ENCODE data around the gene ZNF181.

GRCh38 chr19:34688592-34688991 is 45.5 kb upstream of the ZNF181 start:
- TF ChIP-seq ELF4 (CRISPR knock-in tag; IDR thresholded peaks at IDR 0.05; ENCODE audit: low read depth) = no peak
- TF ChIP-seq, protein P1, sequence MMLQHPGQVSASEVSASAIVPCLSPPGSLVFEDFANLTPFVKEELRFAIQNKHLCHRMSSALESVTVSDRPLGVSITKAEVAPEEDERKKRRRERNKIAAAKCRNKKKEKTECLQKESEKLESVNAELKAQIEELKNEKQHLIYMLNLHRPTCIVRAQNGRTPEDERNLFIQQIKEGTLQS (CRISPR knock-in tag; conservative IDR thresholded peaks at IDR 0.05) = no peak
- TF ChIP-seq CREB1 (CRISPR knock-in tag; IDR thresholded peaks at IDR 0.05) = no peak
- TF ChIP-seq, protein P2, sequence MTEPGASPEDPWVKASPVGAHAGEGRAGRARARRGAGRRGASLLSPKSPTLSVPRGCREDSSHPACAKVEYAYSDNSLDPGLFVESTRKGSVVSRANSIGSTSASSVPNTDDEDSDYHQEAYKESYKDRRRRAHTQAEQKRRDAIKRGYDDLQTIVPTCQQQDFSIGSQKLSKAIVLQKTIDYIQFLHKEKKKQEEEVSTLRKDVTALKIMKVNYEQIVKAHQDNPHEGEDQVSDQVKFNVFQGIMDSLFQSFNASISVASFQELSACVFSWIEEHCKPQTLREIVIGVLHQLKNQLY (CRISPR knock-in tag; IDR thresholded peaks at IDR 0.05) = no peak
- TF ChIP-seq ZBTB43 (CRISPR knock-in tag; IDR thresholded peaks at IDR 0.05) = no peak
- no peak for TF ChIP-seq FOXP4 (CRISPR knock-in tag; IDR thresholded peaks at IDR 0.05)
- TF ChIP-seq, protein P3, sequence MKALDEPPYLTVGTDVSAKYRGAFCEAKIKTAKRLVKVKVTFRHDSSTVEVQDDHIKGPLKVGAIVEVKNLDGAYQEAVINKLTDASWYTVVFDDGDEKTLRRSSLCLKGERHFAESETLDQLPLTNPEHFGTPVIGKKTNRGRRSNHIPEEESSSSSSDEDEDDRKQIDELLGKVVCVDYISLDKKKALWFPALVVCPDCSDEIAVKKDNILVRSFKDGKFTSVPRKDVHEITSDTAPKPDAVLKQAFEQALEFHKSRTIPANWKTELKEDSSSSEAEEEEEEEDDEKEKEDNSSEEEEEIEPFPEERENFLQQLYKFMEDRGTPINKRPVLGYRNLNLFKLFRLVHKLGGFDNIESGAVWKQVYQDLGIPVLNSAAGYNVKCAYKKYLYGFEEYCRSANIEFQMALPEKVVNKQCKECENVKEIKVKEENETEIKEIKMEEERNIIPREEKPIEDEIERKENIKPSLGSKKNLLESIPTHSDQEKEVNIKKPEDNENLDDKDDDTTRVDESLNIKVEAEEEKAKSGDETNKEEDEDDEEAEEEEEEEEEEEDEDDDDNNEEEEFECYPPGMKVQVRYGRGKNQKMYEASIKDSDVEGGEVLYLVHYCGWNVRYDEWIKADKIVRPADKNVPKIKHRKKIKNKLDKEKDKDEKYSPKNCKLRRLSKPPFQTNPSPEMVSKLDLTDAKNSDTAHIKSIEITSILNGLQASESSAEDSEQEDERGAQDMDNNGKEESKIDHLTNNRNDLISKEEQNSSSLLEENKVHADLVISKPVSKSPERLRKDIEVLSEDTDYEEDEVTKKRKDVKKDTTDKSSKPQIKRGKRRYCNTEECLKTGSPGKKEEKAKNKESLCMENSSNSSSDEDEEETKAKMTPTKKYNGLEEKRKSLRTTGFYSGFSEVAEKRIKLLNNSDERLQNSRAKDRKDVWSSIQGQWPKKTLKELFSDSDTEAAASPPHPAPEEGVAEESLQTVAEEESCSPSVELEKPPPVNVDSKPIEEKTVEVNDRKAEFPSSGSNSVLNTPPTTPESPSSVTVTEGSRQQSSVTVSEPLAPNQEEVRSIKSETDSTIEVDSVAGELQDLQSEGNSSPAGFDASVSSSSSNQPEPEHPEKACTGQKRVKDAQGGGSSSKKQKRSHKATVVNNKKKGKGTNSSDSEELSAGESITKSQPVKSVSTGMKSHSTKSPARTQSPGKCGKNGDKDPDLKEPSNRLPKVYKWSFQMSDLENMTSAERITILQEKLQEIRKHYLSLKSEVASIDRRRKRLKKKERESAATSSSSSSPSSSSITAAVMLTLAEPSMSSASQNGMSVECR (CRISPR knock-in tag; IDR thresholded peaks at IDR 0.05; ENCODE audit: borderline replicate concordance) = no peak
- TF ChIP-seq E2F5 (CRISPR knock-in tag; IDR thresholded peaks at IDR 0.05) = no peak
- TF ChIP-seq, protein P4, sequence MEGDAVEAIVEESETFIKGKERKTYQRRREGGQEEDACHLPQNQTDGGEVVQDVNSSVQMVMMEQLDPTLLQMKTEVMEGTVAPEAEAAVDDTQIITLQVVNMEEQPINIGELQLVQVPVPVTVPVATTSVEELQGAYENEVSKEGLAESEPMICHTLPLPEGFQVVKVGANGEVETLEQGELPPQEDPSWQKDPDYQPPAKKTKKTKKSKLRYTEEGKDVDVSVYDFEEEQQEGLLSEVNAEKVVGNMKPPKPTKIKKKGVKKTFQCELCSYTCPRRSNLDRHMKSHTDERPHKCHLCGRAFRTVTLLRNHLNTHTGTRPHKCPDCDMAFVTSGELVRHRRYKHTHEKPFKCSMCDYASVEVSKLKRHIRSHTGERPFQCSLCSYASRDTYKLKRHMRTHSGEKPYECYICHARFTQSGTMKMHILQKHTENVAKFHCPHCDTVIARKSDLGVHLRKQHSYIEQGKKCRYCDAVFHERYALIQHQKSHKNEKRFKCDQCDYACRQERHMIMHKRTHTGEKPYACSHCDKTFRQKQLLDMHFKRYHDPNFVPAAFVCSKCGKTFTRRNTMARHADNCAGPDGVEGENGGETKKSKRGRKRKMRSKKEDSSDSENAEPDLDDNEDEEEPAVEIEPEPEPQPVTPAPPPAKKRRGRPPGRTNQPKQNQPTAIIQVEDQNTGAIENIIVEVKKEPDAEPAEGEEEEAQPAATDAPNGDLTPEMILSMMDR (IDR thresholded peaks at IDR 0.05) = no peak
- TF ChIP-seq JUN (CRISPR knock-in tag; IDR thresholded peaks at IDR 0.05) = no peak
- no peak for TF ChIP-seq NR3C1 (CRISPR knock-in tag; conservative IDR thresholded peaks at IDR 0.05; ENCODE audit: low read depth)
- TF ChIP-seq NR2C2 (CRISPR knock-in tag; IDR thresholded peaks at IDR 0.05) = no peak
- TF ChIP-seq NFE2L1 (CRISPR knock-in tag; IDR thresholded peaks at IDR 0.05) = no peak

Data from WTC11 (cell line).